Subcutaneous adipose tissue (tissue), 4 donors: ENCODE data around the gene SMAP2. TPM values are rescaled to one million over a fixed set of nuclear protein-coding genes. Genes with fewer than 3 reads are reported as not detected.

Experiments
- total RNA-seq, 4 donors: library from RNA; depleted of rRNA; stranded (reverse); fragments of >200 nt; gene quantifications; one replicate each; pipeline ENCODE4 v1.1.0, GENCODE V29; 2016
- TF ChIP-seq, protein P1 (sequence below): fragments of 450-650 bp; IDR thresholded peaks from one replicate; pipeline ENCODE4 v1.5.1; 2016; ENCODE audit warnings: low read depth, mild to moderate bottlenecking, control low read depth, antibody characterized with exemption, moderate library complexity

SMAP2 gene
- total RNA-seq, 4 donors from 2014 or later: 51.0 to 110 (median 72.2) TPM

DNA sequence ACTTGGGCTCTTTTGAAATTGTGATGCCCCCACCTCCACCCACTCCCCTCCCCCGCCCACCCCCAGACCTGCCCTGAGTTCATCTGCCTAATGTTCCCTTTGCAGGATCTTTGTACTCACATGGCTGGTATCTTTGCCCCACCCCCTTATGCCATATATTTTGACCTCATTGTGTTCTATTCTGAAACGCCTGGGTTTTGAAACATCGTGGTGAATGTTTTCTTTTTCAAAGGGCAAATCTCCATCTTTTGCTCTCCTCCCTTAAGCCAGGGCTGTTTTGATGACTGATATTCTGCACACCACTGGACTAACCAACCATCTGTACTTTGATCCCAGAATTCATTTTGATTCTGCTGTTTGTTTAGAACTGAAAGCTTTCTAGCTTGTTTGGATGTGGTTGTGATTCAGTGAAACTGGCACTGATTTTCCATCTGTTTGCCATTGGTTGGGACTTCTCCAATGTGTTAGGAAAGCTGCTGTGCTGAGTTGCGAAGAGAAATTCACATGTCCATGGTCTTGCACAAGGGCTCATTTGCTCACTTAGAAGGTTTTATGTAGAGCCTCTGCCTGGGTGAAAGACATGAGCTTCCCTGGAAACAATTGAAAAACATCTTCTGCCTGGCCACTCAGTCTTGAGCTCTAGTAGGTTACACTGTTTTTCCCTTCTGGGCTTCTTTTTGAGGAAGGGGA is 16.5 kb downstream of the SMAP2 start:
- TF ChIP-seq, protein P1, sequence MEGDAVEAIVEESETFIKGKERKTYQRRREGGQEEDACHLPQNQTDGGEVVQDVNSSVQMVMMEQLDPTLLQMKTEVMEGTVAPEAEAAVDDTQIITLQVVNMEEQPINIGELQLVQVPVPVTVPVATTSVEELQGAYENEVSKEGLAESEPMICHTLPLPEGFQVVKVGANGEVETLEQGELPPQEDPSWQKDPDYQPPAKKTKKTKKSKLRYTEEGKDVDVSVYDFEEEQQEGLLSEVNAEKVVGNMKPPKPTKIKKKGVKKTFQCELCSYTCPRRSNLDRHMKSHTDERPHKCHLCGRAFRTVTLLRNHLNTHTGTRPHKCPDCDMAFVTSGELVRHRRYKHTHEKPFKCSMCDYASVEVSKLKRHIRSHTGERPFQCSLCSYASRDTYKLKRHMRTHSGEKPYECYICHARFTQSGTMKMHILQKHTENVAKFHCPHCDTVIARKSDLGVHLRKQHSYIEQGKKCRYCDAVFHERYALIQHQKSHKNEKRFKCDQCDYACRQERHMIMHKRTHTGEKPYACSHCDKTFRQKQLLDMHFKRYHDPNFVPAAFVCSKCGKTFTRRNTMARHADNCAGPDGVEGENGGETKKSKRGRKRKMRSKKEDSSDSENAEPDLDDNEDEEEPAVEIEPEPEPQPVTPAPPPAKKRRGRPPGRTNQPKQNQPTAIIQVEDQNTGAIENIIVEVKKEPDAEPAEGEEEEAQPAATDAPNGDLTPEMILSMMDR: no peak

DNA sequence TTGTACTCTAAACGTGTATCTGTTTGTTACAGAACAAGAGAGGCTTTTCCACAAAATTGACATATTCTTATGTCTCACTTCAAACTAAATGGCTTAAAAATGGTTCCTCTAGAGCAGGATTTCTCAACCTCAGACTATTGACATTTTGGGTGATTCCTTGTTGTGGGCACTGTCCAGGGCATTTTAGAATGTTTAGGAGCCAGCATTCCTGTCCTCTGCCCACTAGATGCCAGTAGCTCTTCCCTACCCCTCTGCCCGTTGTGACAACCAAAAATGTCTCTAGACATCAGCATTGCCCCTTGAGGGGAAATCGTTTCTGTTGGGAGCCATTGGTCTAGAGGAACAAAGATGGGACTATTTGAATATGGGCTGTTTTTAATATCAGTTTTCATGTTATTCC is 17.3 kb downstream of the SMAP2 start:
- TF ChIP-seq, protein P1: no peak

DNA sequence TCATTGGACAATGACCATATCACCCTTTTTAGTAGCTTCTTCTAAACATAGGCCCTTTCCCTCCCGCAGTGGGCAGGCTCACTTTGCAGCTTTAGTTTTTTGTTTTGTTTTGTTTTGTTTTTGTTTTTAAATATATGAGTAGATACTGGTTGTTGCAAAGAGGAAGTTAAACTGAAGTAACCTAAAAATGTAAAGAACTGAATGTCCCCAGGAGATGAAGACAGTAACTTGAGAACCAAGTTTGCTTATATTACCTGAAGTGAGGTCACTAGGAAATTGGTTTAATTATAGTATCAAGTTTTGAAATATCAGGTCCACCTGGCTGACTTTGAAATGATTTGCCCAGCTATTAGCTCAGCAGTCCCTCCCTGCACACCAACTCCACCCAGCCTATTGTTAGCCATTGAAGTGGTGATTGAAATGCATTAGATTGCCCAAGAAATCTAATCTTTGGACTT is 18.2 kb downstream of the SMAP2 start:
- TF ChIP-seq, protein P1: no peak

DNA sequence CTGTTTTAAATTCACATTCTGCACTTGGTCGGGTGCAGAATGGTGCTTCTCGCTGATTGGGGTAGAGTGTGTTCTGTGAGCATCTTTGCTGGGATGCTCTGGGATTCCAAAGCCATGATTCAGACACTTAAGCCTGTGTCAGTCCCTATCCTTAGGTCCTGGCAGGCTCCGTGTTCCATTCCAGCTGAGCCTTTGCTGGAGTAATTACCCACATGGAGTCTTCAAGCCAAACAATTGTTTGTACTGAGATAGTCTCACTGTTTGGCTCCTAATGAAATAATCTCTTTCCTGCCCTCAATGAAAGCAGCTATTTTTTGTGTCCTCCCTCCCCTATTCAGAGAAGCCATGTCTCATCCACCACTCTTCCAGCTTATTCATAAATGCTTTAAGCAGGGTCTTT is 18.7 kb downstream of the SMAP2 start:
- TF ChIP-seq, protein P1: no peak

DNA sequence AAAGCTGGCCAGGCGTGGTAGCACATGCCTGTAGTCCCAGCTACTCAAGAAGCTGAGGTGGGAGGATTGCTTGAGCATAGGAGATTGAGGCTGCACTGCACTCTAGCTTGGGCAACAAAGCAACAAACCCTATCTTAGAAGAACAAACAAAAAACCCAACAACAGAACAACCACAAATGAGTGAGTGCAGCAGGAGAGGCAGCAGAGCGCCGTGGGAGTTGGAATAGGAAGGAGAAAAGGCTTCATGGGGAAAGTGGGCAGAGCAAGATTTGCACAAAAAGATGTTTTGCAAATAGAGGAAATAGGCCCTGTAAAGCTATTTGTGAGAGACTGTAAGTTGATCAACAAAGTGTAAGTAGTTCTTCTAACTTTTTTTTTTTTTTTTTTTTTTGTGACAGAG is 19.6 kb downstream of the SMAP2 start:
- TF ChIP-seq, protein P1: no peak

DNA sequence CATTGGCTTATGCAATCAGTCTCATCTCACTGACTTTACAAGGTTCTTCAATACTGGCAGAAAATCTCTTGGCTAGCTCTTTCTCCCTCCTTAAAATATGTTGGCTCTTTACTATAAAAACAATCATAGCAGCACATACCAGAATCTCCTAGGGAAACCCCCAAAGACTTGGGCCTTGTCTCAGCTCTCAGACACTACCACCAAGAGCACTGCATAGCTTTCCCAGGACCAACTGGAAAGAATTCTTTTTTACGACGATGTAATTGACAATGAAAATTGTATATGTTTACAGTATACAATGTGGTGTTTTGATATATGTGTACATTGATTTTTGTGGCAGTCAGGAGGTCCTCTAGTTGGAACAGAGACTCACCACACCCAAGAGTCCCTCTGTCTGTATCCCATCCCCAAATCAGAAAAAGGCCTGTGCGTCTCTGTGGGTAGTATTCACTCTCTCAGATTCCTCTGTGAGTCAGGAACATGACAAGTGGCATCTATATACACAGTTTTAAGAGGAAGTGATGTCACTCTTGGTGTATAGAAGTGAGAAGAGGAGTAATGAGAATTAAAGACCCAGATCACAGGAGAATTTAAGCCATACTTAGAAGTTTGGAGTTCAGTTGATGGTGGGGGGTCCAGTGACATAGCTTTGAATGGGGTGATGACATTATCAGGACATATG is 21.1 kb downstream of the SMAP2 start:
- TF ChIP-seq, protein P1: no peak
